ENCODE measurements around the gene MRPL14.

GRCh38 chr6:44074813-44075646, 52.2 kb downstream of the MRPL14 start:
- TF ChIP-seq CTCF (IDR thresholded peaks at IDR 0.05): no peak
- TF ChIP-seq POLR2A (IDR thresholded peaks at IDR 0.05): no peak

Data from testis (tissue), 2 donors.